HG03025 (cell line): ENCODE measurements around the gene FHIP1B.

ENCODE experiments used
- ATAC-seq: cut with Tn5 transposase; IDR thresholded peaks from one replicate; pipeline ENCODE4 v1.9.1; 2021; ENCODE audit warnings: mild to moderate bottlenecking, moderate library complexity; ENCODE audit not compliant: unreplicated experiment, low FRiP score

The FHIP1B gene

DNA sequence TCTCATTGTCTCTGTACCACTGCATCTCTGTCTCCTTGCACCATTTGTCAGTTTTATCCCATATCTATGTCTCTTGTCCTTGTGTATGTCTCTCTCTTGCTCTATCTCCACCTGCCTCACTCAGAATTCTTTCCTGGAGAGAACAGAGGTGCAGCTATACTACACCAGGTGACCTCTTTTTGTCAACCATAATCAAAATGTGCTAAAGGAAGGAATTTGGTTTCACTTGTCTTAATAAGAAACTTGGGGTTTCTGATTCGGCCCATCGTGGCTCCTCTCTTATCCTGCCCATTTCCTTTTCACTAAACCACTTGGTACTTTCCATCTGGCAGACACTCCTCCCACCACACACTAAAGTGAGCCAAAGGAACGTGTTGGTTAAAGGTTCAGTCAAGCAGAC is 31.1 kb downstream of the FHIP1B start:
- no peak for ATAC-seq

DNA sequence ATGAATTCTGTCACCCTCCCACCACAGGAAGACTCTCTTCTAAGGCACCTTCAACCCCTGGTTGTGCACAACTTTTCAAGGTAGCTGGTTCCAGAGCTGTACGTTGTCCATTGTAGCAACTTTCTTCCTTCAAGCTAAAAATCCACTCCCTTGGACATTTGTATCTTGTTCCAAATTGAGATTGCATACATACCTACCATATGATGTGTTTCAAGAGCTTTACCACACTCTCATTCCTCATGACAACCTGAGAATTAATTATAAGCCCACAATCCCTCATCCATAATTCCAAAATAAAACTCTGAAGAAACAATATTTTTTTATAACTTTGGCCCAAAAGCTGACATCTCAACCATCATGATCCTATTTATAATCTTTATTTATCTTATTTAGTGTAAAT is 32.4 kb downstream of the FHIP1B start:
- ATAC-seq, result no peak

DNA sequence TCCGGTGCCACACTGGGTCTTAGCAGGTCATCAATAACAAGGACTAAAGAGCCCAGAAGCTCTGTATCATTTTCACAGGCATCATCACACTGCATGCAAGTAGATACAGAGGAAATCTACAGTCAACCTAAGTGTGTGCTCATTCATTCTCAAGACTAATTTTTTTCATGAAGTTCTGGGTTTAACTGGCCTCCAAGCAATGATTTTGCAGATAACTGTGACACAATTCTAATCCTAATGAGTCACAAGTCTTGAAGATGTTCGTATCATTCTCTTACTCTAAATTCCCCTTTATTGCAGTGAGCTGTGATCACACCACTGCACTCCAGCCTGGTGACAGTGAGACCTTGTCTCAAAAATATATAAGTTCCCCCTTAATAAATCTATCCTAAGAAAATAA is 33.0 kb downstream of the FHIP1B start:
- no peak for ATAC-seq

DNA sequence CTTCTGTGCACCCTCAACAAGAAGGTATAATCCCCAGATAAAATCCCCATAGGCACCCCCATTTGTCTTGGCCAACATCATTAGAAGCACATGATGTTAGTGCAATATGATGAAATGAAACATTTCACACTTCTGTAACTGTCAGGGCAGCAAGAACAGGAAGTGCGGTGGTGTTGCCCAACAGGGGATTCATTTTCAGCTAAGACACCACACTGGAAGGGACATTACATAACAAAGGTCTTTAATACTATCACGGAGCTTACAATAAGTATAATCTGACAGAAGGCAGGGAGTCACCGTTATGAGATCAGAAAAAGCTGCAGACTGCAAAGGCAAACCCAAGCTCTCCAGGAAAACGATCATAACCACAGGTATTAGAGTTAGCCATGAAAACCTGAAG is 33.5 kb downstream of the FHIP1B start:
- no peak for ATAC-seq

DNA sequence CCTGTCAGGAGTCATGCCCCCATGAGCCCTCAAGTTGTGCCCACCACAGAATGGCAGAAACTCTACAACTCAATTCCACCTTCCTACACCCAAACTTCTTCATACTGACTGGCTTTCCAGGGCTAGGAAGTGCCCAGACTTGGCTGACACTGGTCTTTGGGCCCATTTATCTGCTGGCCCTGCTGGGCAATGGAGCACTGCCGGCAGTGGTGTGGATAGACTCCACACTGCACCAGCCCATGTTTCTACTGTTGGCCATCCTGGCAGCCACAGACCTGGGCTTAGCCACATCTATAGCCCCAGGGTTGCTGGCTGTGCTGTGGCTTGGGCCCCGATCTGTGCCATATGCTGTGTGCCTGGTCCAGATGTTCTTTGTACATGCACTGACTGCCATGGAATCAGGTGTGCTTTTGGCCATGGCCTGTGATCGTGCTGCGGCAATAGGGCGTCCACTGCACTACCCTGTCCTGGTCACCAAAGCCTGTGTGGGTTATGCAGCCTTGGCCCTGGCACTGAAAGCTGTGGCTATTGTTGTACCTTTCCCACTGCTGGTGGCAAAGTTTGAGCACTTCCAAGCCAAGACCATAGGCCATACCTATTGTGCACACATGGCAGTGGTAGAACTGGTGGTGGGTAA is 35.1 kb downstream of the FHIP1B start, which contains the start of gene OR52W1:
TSS of gene OR52W1 (plus strand) at position 51 of the 637 bp plus-strand sequence. CDS start at position 51, 0 bp downstream.
- no peak for ATAC-seq

DNA sequence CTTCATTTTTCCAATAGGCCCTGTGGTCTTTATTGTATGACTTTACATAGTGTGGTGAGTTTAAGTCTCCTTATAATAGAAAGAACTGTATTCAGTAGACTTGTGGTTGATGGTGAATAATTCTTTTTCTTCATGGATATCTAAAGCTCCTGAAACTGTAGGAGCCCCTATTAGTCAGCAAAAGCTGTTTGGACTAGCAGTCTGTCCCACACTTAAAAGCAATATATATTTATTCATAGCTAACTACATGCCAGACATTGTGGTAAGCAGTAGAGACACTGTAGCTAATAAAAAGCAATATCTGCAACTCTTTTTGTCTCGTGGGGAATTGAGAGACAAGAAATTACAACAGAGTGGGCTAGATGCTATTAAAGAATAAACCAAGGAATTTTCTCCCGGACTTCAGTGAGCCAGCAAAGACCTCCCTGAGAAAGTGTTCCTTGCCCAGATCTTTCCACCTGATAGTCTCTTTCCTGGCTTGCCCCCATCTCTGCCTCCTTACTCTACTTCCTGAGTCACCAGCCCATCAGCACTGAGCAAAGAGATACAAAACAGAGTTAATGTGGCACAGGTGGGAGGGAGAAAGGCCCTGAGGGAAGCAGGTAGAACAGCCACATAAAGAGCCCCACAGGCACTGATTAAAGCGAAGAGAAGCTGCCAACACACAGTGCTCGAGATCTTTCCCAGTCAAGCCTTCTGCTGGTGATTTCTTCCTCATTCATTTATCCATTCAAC is 36.8 kb downstream of the FHIP1B start:
- no peak for ATAC-seq

DNA sequence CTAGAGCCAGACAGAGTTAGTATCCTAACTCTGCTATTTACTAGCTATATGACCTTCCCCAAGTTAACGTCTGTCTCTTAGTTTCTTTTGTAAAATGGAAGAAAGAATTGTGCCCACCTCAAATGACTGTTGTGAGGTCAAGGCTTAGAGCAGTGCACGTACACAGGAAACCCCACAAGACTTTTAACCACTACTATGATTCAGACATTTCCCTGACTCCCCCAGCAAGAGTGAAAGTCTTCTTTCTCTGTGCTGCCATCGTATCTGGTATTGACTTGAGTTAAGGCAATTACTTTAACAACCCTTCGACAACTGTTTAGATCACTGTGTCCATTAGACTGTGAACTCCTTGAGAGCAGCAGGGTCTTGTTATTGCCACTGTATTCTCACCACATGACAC is 38.0 kb downstream of the FHIP1B start:
- ATAC-seq, result no peak

DNA sequence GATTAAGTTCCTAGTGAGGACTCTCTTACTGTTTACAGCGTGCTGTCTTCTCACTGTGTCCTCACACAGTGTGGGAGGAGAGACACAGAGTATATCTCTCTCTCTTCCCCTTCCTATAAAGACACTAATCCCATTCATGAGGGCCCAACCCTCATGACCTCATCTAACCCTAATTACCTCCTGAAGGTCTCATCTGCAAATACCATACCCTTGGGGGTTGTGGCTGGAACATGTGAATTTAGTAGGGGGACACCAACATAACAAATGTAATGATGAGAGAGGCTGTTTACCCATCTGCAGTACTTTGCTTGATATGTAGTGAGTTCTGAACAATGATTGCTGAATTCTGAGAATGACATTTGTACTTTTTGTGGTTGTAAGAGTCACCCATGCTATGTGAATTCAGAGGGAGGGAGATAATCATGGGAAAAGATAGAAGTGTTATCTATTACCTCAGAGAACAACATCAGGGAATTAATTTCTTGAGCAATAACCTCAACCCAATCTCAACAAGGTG is 40.3 kb downstream of the FHIP1B start:
- ATAC-seq, result no peak

DNA sequence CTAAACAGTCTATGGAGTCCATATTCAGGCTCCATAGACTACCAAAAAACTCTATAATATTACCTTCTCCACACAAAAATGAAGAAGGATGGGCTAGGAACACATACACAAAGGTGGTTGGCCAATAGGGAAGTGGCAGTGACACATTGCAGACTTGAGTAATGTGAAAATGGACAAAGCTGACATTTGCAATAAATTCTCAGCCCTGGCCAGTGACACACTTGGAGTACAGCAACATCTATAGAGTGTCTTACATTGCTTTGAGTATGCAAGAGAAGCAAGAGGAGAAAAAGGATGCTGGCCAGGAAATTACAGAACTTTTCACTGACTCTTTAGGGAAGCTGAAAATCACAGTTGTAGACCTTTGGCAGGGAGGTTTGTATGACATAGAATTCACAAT is 42.7 kb downstream of the FHIP1B start:
- no peak for ATAC-seq

DNA sequence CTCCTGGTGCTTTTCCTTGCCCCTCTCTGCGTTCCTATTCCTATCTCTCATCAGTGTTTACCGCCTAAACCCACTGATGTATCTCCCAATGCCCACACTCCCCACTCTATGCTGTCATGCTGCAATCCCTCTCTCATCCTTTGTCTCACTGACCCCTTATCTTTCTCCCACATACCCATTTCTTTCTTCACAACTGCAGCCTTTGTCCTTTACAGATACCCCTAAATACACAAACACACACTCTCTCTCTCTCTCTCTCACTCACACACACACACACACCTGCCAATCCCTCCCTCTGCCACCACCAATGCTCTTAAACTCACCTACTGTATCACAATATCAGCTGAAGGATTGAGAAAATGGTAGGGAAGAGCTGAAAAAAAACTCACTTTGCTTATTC is 59.0 kb downstream of the FHIP1B start:
- ATAC-seq, result no peak

DNA sequence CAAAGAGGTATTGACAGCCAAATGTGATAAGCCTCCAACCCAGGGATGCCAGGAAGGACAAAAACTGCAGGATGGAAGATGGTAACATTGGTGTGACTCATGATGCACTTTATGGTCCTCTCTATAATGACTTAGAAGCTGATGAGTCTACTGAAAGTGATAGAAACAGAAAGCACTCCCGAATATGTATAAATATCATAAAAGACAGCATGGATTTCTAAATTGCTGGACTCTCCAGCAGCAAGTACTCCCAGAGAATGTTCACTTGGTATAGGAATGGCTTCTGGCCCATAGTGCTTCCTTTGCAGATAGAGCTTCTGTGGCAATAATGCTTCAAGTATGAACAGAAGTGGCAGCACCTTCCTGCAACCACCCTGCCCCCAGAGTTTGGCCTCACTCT is 64.2 kb downstream of the FHIP1B start, which contains the start of gene OR52B2:
TSS of gene OR52B2 (minus strand) at position 101 of the 400 bp plus-strand sequence. CDS start at position 101, 0 bp downstream.
- no peak for ATAC-seq
